GM18870 (cell line): ENCODE measurements around the gene ZFYVE21.

Source experiments
- ATAC-seq: cut with Tn5 transposase; IDR thresholded peaks from one replicate; pipeline ENCODE4 v1.9.1; 2021; ENCODE audit warnings: moderate library complexity; ENCODE audit not compliant: unreplicated experiment

Gene ZFYVE21

DNA sequence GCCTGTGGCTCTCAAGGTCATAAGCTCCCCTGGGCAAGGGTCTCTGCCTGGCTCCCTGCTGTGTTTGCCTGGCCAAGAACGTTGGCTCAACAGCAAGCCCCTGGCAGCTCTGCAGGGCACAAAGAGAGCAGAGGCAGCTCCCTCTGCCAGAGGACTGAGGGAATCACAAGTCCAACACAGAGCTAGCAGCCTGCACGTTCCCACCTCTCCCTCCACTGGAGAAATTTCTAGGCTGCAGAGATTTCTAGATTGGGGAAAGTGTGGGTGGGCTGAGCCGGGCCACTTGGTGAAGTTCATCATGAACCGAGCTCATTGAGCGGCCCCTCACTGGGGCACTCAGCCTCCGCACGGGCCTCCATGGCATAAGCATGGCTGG, 19.8 kb downstream of the ZFYVE21 start:
- no peak for ATAC-seq

DNA sequence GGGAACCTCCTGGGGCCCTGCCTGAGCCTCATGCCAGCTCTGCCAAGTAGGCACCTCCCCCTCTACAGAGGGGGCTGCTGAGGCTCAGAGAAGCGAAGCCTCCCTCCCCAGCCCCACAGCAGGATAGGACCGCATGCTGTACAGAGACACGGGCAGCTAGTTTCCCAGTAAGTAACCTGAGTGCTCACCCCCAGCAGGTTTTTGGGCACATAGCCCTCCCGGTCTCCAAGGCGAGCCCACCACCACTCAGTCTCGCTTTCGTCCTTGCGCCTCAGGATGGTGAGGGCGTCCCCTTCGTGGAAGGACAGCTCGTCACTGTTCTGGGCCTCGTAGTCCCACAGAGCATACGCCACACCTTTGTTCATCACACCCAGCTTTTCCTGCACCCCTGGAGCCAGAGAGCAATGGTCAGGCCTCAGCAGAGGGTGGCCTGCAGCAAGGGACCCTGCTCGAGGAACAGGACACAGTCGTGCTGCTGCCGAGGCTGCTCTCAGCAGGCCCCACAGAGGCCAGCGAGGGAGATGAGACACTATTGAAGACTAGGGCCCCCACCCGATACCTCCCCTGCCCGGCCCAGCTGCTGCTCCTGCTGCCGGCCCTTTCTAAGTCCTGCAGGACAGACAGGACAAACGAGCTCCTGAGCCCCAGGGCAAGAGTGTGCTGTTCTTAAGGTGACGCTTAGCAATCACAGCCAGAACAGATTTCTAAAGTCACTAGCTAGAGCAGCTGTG, 20.4 kb downstream of the ZFYVE21 start:
- ATAC-seq: no peak

DNA sequence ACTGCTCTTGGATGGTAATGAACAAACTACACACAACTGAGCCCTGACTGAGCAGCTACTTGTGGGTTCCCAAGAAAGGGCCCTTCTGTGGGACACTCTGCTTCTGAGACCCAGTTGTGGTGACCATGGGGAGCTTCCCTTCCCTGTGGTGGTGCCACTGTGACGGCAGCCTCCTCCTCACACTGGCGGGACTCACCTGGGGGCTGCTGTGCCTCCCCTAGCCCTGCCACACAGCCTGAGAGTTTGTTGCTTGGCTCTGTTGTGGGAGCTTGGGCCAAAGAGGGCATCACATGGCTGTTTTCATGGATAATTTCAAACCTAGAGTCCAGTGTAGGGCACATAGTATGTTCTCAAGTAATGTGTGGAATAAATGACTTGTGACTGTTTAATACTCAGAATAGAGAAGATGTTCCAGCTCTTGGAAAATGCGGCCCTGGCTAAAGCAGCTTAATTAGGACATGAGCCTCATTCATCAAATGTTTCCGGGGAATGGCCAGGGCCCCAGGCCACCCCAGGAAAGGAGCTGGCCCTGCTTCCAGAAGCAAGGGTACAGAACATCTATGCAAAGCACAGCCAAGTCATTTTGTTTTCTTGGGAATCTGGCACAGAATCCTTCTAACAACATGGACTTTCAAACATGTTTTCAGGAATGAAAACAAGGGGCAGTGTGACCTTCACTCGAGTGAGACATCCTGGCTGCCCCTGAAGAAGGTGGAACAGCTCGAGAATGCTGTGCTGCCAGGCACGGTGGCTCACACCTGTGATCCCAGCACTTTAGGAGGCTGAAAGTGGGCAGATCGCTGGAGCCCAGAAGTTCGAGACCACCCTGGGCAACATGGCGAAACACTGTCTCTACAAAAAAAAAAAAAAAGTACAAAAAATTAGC, 21.2 kb downstream of the ZFYVE21 start:
- no peak for ATAC-seq

DNA sequence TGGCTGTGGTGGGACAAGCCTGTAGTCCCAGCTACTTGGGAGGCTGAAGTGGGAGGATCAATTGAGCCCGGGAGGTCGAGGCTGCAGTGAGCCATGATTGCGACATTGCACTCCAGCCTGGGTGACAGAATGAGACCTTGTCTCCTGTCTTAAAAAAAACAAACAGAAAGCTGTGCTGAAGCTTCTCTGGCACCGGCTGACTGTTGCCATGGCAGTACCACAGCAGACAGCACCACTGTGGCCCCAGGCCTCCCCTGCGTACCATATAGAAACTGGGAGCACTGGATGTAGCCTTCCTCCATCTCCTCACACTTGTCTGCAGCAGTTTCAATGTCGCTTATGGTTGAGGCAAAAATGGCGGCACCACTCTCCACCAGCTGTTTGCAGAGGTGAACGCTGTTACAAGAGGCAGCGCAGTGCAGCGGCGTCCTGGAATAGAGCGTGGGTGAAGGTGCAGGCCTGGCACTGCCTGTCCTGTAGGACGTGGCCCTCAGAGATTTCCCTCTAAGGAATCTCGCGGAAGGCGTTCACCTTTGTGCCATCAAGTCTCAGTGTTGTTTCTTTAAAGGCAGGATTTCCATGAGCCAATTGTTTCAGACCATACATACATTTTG, 21.9 kb downstream of the ZFYVE21 start:
- ATAC-seq: no peak

DNA sequence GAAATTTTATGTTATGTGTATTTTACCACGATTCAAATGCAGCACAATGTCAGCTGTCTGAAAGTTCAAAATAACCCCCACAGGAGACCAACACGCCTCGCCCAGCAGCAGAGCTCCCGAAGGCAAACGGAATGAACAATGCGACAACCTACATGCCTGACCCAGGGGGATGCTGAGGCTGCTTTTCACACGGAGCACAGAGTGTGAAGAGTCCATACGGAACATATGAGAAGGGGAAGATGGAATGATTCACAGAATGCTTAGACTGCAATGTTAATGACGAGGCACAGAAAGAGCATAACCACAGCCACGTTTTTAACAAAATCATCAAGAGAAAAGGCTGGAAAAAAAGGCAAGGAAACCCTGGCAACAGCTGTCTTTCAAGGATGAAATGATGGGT, 22.6 kb downstream of the ZFYVE21 start:
- ATAC-seq: no peak

DNA sequence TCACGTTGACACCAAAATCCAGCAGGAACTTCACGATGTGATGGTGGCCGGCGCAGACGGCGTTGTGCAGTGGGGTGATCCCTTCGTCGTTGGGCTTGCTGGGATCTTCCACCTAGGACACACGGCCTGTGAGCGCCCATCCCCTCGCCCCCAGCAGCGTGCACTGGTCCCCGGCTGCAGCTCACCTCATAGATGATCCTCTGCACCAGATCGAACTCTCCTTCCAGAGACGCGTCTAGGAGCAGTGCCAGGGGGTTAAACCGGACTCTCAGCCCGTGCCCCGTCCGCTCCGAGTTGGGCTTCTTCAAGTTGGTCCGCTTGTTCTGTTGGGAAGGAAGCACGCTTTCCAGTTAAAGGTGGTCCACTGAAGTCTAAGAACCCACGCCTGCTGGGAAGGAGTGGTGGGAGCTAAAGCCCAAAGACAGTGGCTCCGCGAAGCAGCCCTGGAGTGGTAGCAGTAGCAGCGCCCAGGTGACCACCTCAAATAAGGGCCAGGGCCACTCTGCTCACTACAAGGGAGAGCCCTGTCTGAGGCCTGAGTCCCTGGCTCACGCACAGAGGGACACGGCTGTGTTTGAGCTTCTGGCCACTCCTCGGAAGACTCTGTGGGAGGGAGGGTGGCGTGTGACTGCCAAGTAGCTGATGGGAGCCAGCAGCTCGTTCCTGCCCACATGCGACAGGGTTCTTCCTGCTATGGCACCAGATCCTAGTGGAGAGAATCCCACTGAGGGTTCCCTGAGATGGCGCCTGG, 23.3 kb downstream of the ZFYVE21 start:
- no peak for ATAC-seq

DNA sequence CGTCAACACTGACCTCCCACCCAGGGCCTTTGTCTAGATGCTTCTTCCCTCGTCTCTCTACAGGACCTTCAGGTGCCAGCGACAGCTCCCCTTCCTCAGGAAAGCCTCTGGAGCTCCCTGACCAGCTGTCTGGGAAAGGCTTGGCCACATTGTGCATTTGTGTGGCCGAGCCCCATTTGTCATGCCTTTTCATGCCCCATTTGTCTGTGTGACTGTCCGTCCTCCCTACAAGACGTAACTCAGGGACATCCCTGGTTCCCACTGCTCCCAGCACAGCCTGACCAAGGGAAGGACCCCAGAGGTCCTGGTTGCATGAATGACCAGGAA, 23.8 kb downstream of the ZFYVE21 start:
- ATAC-seq: no peak

DNA sequence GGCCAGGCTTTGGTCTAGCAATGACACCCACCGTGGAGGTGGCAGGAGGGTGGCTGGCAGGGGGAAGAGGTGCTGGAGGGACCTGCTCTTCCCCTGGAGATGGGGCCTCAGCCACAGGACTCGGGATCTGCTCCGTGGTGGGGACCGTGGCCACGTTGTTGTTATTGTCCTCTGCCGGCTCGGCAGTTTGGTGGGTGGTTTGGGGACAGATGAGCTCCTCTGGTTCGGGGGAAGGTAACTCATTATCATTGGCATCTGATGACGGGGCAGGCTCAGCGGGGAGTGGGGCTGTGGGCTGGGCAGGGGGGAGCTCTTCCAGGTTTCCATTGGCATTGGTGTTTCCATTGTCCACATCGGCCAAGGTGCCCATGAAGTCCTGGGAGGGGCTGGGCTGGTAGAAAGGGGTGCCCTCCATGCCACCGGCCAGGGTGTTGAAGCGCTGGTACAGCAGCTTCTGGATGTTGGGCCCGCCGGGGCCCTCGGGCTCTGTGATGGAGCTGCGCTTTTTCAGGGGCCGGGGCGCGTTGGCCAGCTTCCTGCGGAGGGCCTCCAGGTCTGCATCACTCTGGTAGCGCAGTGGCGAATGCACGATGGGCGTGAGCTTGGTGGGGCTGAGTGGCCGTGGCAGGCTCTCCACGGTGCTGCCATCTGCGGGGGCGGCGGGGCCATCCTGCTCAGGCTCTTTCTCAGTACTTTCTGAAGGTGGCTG, 24.3 kb downstream of the ZFYVE21 start:
- no peak for ATAC-seq

DNA sequence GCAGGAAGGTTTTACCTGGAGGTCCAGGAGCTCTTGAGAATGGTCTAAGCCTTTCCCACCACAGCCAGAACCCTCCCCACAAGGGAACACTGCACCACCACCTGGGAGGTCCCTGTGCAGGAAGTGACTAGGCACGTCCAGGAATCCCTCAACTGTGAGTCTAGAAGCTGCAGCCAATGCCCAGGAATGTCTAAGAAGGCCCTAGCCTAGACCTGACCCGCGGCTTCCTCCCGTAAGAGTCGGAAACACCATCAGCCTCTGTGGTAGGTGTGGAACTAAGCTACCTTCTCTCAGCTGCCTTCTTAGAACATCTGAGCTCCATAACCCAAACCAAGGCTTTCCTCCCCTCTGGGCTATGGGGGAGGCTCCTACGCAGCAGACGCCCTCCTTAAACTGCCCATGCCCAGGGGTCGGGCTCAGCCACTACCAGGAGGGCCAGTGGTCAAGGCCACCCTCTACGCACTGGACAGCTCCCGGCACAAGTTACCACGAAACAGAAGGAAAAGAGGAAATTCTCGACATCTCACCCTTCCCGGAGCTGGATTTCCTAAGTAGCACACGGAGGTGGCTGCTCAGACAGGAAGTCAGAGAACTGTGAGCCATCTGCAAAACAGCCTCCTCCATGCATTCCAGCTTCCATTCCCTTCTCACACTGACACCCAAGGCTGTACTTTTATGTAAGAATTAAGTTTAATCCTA, 25.5 kb downstream of the ZFYVE21 start:
- ATAC-seq: no peak

DNA sequence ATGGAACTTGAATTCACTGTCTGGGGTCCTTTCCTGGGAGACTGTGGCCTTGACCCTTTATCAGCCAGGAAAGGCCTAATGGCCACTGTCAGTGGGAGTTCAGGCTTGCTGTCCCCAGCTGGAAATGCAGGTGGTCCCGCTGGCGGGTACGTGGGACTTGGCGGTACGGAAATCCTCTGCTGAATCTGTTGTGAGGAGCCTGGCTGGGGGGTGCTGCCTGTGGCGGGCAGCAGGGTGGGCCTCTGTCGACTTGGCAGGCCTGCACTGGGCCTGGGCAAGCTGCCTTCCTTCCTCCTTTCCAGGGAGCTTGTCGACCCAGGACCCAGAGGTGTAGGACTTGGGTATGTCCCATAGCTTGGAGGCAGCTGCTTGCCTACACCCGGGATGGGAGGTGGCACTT, 26.3 kb downstream of the ZFYVE21 start:
- ATAC-seq: no peak

DNA sequence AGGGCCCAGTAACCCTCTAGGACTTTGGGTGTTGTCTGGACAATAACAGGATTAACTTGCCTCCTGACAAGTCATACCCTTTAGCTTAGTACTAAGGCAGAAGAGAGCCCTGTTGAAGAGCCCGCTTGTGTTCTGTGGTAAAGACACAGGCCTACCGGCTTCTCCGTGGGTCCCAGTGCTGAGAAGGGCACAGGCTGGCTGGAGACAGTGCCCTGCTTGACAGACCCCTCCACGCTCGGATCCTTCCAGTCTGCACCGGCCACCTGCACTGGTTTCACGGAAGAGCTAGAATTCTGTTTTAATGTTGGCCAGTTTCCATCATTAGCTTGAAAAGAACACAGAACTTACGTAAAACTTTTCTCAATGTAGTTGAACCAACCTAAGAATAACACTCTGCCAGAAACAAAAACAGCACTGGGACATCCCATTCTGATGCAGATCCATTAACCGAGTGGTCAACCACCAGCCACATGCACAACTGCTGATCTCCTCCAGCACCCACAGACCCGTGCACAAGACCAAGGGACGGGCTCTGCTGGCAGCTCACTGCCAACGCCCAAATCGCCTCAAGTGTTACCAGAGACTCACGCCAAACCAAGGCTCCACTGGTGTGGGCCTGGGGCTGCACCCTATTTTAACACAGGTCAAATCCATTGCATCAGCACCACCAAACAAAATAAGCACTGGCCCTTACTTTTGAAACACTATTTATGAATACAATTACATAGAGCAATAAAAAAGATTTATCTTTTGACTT, 27.1 kb downstream of the ZFYVE21 start:
- no peak for ATAC-seq

DNA sequence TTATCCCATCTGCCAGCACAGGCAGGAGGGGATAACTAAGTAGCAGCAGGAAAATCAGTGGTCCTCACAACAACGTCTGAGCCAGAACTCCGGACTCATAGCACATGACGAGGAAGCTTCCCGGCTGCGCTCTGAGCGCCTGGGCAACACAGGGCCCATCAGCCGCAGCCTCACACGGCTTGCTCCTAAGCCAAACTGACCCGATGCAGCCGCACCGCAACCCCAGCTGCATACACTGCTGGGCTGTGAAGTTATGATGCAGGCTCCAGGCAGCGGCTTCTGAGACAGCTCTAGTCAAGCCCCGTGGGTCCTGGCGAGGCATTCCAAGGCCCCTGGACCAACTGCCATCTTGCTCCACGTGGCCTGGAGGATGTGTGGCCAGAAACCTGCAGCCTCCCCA, 28.1 kb downstream of the ZFYVE21 start:
- ATAC-seq: no peak

DNA sequence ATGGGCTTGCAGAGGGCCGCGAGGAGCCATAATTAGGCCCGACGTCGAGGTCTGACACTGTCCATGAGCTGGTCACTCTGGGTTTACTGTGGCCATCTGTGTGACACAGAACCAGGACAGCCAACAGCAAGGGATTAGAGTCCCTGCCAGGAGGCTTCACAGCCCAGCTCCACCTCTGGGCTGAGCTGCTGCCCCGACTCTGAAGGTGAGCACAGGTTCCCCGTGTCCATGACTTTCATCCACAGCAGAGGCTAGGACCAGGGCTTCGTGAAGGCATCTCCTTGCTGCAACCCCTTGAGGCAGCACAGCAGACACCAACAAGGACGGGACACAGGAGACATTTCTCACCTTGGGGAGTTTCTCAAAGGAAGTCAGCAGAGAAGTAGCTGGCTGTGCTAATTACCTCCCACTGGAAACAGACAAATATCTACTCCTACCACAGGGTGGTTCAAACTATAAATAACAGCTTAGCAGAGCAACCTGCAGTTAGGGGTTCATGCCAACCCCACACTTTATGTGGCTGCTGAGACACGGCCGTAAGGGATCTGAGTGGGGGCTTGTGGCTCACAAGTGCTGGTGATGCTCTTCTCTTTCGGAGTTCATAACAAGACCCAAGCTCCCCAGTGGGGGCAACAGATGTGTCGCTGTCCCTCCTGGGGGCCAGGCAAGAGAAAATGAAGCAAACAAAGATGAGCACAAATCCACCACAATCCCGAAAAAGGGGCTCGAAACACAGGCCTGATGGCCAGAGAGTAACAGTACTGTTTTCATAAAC, 29.2 kb downstream of the ZFYVE21 start:
- ATAC-seq: no peak

DNA sequence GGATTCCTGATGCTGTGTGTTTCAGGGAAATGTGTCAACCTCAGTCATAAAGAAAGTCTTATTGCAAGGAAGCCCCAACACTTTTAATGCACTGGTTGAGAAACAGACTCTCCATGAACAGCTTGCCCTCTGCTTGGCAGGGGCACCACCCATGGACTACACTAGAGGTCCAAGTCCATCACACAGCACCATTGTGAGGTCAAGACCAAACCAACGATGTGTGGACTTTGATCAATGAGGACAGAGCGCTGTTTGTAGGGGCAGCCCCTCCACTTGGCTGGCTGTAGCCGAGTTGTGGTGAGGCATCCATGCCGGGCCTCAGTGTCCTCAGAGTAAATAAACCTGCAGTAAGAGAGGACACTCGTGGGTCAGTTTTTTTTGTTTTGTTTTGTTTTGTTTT, 29.8 kb downstream of the ZFYVE21 start:
- ATAC-seq: no peak

DNA sequence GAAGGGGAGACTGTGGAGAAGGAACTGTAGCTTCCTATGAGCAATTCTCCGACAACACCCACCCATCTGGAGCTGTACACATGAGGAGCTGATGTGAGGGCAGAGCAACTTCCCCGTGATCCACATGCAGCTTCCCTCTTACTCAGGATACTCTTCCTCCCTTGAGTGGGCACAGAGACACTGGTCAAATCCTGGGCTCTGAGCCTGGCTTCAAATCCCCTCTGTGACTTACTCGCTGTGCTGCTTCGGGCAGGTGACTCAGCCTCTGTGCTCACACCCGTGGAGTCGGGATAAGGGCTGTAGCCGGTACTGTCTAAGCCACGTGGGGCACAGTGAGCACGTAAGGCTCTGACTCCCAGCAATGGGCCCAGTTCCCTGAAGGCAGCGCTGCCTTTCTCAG, 31.1 kb downstream of the ZFYVE21 start:
- no peak for ATAC-seq

DNA sequence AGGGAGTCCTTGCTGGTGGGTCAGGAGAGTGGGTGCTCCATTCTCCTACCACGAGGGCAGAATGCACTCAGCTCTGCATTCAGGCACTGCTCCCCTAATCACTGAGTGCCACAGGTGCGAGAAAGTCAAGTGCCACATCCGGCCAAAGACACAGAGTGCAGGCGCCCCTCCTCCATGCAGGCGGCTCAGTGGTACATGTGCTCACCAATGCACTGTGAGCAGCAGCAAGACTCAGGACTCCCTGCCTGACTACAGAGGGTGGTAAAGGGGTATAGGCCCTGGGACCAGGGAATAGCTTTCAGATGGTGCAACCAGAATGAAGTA, 32.9 kb downstream of the ZFYVE21 start:
- ATAC-seq: no peak

DNA sequence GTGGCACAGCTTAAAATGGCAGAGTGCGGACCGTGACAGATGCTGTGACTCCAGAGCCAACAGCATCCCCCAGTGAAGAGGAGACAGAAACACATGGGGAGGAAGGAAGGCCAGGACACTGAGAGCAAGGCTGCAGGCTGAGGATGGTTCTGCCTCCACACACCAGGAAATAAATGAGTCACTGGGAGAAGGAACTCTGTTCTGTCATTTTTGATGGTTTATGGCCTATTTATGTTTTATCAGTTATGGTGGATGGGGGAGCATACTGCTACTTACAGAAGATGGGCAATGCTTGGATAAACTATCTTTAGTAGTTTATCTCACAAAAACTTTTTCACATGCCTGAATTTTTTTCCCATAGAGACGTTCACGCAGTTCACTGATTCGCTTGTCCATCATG, 33.8 kb downstream of the ZFYVE21 start:
- ATAC-seq: no peak

DNA sequence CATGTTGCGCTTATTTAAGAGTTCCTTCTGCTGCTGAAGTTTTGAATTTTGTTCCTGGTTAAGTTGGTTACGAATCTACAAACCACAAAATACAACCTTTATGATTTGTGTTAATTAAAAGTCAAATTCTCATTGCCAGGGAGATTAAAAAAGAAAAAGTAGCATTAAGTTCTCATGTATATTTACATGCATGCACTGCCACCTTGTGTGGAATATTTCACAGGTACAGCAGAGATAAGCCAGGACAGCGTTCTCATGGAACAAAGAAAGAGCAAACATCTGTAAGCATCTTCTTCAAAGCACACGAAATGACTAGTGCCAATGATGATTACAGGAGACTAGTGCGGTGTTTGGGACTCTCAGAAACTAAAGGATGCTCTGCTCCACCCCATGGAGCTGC, 34.2 kb downstream of the ZFYVE21 start:
- ATAC-seq: no peak

DNA sequence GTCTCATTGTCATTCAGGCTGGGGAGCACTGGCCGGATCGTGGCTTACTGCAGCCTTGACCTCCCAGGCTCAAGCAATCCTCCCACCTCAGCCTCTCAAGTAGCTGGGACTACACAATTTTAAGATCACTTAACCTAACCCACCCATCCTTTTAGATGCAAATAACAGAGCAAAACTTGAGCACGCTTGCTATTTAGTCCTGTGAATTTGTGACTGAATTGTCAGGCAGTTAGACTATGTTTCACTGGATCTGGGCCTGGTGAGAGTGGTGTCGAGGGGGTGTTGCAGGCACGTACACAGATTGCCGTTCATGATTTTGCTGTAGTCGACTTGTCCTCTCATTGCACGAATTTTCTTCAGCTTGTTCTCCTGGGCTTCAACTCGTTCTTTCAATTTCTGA, 38.2 kb downstream of the ZFYVE21 start:
- ATAC-seq: no peak
